NCI-H2107 (cell line): ENCODE results near the gene AP1B1.

ENCODE experiments used
- DNase-seq: peaks from one replicate; lab custom pipeline; 2025; lab: John Stamatoyannopoulos, UW

AP1B1 gene

GRCh38 chr22:29313126-29313575, 75.2 kb downstream of the AP1B1 start:
- DNase-seq, result no peak

- no peak for DNase-seq
Observed at GRCh38 chr22:29312218-29313125, 75.9 kb downstream of the AP1B1 start.

- no peak for DNase-seq
Observed at GRCh38 chr22:29311464-29312217, 76.7 kb downstream of the AP1B1 start.

GRCh38 chr22:29310863-29311339, 77.5 kb downstream of the AP1B1 start:
- DNase-seq, result no peak

- no peak for DNase-seq
Observed at GRCh38 chr22:29310065-29310862, 78.1 kb downstream of the AP1B1 start.

GRCh38 chr22:29309332-29310064, 78.9 kb downstream of the AP1B1 start:
- DNase-seq, result no peak

- DNase-seq, result no peak
Observed at GRCh38 chr22:29308791-29309262, 79.5 kb downstream of the AP1B1 start.

- no peak for DNase-seq
Observed at GRCh38 chr22:29308148-29308790, 80.1 kb downstream of the AP1B1 start.

- DNase-seq, result no peak
Observed at GRCh38 chr22:29307596-29308147, 80.7 kb downstream of the AP1B1 start.

GRCh38 chr22:29306835-29307595, 81.4 kb downstream of the AP1B1 start:
- no peak for DNase-seq

GRCh38 chr22:29306175-29306834, 82.1 kb downstream of the AP1B1 start, which contains the start of gene GAS2L1:
TSS of gene GAS2L1 (plus strand) at chr22:29306650. CDS start at chr22:29308106, 1,456 bp downstream.
- DNase-seq, result no peak

GRCh38 chr22:29305836-29306174, 82.6 kb downstream of the AP1B1 start:
- no peak for DNase-seq

- DNase-seq, result no peak
Observed at GRCh38 chr22:29302681-29303465, 85.5 kb downstream of the AP1B1 start.

GRCh38 chr22:29302402-29302680, 86.0 kb downstream of the AP1B1 start:
- DNase-seq, result no peak

GRCh38 chr22:29301716-29302401, 86.5 kb downstream of the AP1B1 start:
- no peak for DNase-seq

GRCh38 chr22:29300807-29301601, 87.4 kb downstream of the AP1B1 start:
- DNase-seq, result no peak

GRCh38 chr22:29300467-29300806, 87.9 kb downstream of the AP1B1 start:
- DNase-seq, result no peak
